Caco-2 (cell line): ENCODE results near the gene CRELD2. TPM values are rescaled to one million over a fixed set of nuclear protein-coding genes. Genes with fewer than 3 reads are reported as not detected.

ENCODE experiments used
- BruUV-seq: library from RNA; stranded (reverse); fragments of 400-500 nt; replicated peaks from 2 replicates; lab custom pipeline; 2021; lab: Mats Ljungman, UMichigan
- CTCF ChIA-PET: fragments of 300-600 bp; sonication (Branson Sonifier 250); formaldehyde crosslinking; loops from one replicate; lab custom pipeline; 2022; ENCODE audit warnings: antibody characterized with exemption; lab: Charles Lee
- POLR2A ChIA-PET: fragments of 300-600 bp; sonication (Branson Sonifier 250); formaldehyde crosslinking; loops from one replicate; lab custom pipeline; 2022; ENCODE audit warnings: antibody characterized with exemption; lab: Charles Lee
- DNase-seq, 2 experiments: peaks; one replicate each; pipeline versions ENCODE4 v3.0.0 to v3.0.0-alpha.2; 2020 to 2022
- H3K27me3 ChIP-seq: replicated peaks from 2 replicates; pipeline ENCODE4 v1.6.0; 2011; ENCODE audit warnings: low read length; ENCODE audit not compliant: control insufficient read depth, insufficient read depth
- H3K36me3 ChIP-seq: 2 replicates; pipeline ENCODE4 v1.5.1; 2011; ENCODE audit warnings: low read length; ENCODE audit not compliant: control insufficient read depth, insufficient read depth
- H3K4me1 ChIP-seq: fragments of 250-450 bp; sonication (Bioruptor Pico); 2 replicates; pipeline ENCODE4 v1.5.1; 2020; ENCODE audit warnings: mild to moderate bottlenecking
- H3K4me3 ChIP-seq: 2 replicates; pipeline ENCODE4 v1.5.1; 2011; ENCODE audit warnings: low read depth, mild to moderate bottlenecking, control low read depth, low read length
- H3K9me3 ChIP-seq: fragments of 250-450 bp; sonication (Bioruptor Pico); 2 replicates; pipeline ENCODE4 v1.5.1; 2020; ENCODE audit warnings: mild to moderate bottlenecking, moderate library complexity
- H3K27ac Mint-ChIP-seq: one replicate; pipeline ENCODE4 v1.8.0; 2022; ENCODE audit warnings: mixed read lengths; ENCODE audit not compliant: unreplicated experiment
- H3K27me3 Mint-ChIP-seq: one replicate; pipeline ENCODE4 v1.8.0; 2022; ENCODE audit warnings: mixed read lengths; ENCODE audit not compliant: insufficient read depth, unreplicated experiment
- H3K36me3 Mint-ChIP-seq: one replicate; pipeline ENCODE4 v1.8.0; 2022; ENCODE audit warnings: mild to moderate bottlenecking, mixed read lengths; ENCODE audit not compliant: insufficient read depth, unreplicated experiment
- H3K4me1 Mint-ChIP-seq: one replicate; pipeline ENCODE4 v1.8.0; 2022; ENCODE audit warnings: low read depth, mixed read lengths; ENCODE audit not compliant: unreplicated experiment
- H3K4me3 Mint-ChIP-seq: one replicate; pipeline ENCODE4 v1.8.0; 2022; ENCODE audit warnings: mild to moderate bottlenecking, moderate library complexity, mixed read lengths; ENCODE audit not compliant: unreplicated experiment
- H3K9me3 Mint-ChIP-seq: one replicate; pipeline ENCODE4 v1.8.0; 2022; ENCODE audit warnings: mixed read lengths; ENCODE audit not compliant: unreplicated experiment
- CTCF ChIP-seq, 2 experiments: fragments of 200-600 bp in 1 of 2; IDR thresholded peaks; 1 replicate in 1 of 2; 2 replicates in 1 of 2; pipeline versions ENCODE4 v1.5.1 to v1.8.0; 2011 to 2022; ENCODE audit warnings: antibody characterized with exemption in 1 of 2, control low read depth in 1 of 2, inconsistent platforms in 1 of 2, low read depth in 1 of 2, low read length in 1 of 2, mild to moderate bottlenecking in 1 of 2, moderate library complexity in 1 of 2; ENCODE audit not compliant: insufficient read depth in 1 of 2, severe bottlenecking in 1 of 2, unreplicated experiment in 1 of 2
- intact Hi-C: fragments of 100-400 bp; cut with micrococcal nuclease; formaldehyde crosslinking; loops from one replicate; pipeline ENCODE4 v1.10.0; 2022; ENCODE audit not compliant: unreplicated experiment
- total RNA-seq: library from RNA; stranded (reverse); gene quantifications from 2 replicates; pipeline ENCODE4 v1.2.3, GENCODE V29; 2022

CRELD2 gene
- total RNA-seq, 1 experiment from 2014 or later: 43.3 TPM

- no peak overlapping the region for H3K27ac Mint-ChIP-seq
- Histone ChIP-seq H3K4me3 (peak overlapping the region; percentile 2; the same call in 1 of the 2 replicates), H3K9me3 (no peaks in the 10 kb centered on the region), H3K27me3 (no peaks in the 10 kb centered on the region), H3K36me3 (peaks cover 4% of the 10 kb centered on the region), H3K4me1 (peaks cover 62% of the 10 kb centered on the region)
- POLR2A ChIA-PET: interaction anchor here (1.6 to 3.3 kb wide), 2 partner anchors 11 to 68 kb away, joined by 12 to 25 read pairs; no protein-coding TSS in a partner anchor
- H3K9me3 Mint-ChIP-seq: no peaks in the 10 kb centered on the region
- TF ChIP-seq CTCF (IDR thresholded peaks at IDR 0.05; ENCODE audit: insufficient read depth in 1 of 2, low read depth in 1 of 2, low read length in 1 of 2, severe bottlenecking in 1 of 2, unreplicated experiment in 1 of 2): no peak
- peaks cover 7% of the 10 kb centered on the region for H3K4me1 Mint-ChIP-seq
- H3K36me3 Mint-ChIP-seq: peaks cover 66% of the 10 kb centered on the region
- H3K27me3 Mint-ChIP-seq: no peaks in the 10 kb centered on the region
- no peak for DNase-seq
- peak overlapping the region; percentile 82 for H3K4me3 Mint-ChIP-seq
- no TSS peak for BruUV-seq
- intact Hi-C loops: loop anchor here (1.0 kb wide), 1 partner anchor 32 kb away; no protein-coding TSS in a partner anchor
- CTCF ChIA-PET: interaction anchor here (1.3 to 1.8 kb wide), 2 partner anchors 32 to 68 kb away, joined by 5 to 13 read pairs; no protein-coding TSS in a partner anchor
Observed at GRCh38 chr22:49962751-49963646, 44.6 kb downstream of the CRELD2 start.

GRCh38 chr22:49963647-49964026 is 45.2 kb downstream of the CRELD2 start:
- Histone ChIP-seq H3K4me3 (no peak overlapping the region), H3K4me1 (peaks cover 55% of the 10 kb centered on the region), H3K27me3 (no peaks in the 10 kb centered on the region), H3K9me3 (no peaks in the 10 kb centered on the region), H3K36me3 (peaks cover 4% of the 10 kb centered on the region)
- peaks cover 7% of the 10 kb centered on the region for H3K4me1 Mint-ChIP-seq
- TF ChIP-seq CTCF (IDR thresholded peaks at IDR 0.05; ENCODE audit: insufficient read depth in 1 of 2, low read depth in 1 of 2, low read length in 1 of 2, severe bottlenecking in 1 of 2, unreplicated experiment in 1 of 2): no peak
- intact Hi-C loops: no loop called here
- no peaks in the 10 kb centered on the region for H3K9me3 Mint-ChIP-seq
- no peaks in the 10 kb centered on the region for H3K27me3 Mint-ChIP-seq
- POLR2A ChIA-PET: interaction anchor here (1.6 kb wide), 1 partner anchor 67 kb away, joined by 12 read pairs; no protein-coding TSS in a partner anchor
- H3K4me3 Mint-ChIP-seq: peak overlapping the region; percentile 82
- TSS peak; percentile 60 for BruUV-seq
- no peak for DNase-seq
- CTCF ChIA-PET: no interaction called here
- H3K36me3 Mint-ChIP-seq: peaks cover 67% of the 10 kb centered on the region
- peak overlapping the region; percentile 39 for H3K27ac Mint-ChIP-seq

GRCh38 chr22:49964136-49965090 is 46.0 kb downstream of the CRELD2 start:
- intact Hi-C loops: no loop called here
- no peak overlapping the region for H3K4me3 Mint-ChIP-seq

More at GRCh38 chr22:49964136-49965090, 46.0 kb downstream of the CRELD2 start:
- peak in 1 of 2 experiments; percentile 30 for DNase-seq
- H3K9me3 Mint-ChIP-seq: no peaks in the 10 kb centered on the region
- Histone ChIP-seq H3K36me3 (peaks cover 4% of the 10 kb centered on the region), H3K9me3 (no peaks in the 10 kb centered on the region), H3K4me1 (peaks cover 48% of the 10 kb centered on the region), H3K27me3 (no peaks in the 10 kb centered on the region), H3K4me3 (no peak overlapping the region)
- H3K27me3 Mint-ChIP-seq: no peaks in the 10 kb centered on the region
- no peaks in the 10 kb centered on the region for H3K4me1 Mint-ChIP-seq
- peaks cover 60% of the 10 kb centered on the region for H3K36me3 Mint-ChIP-seq
- BruUV-seq: no TSS peak
- no peak for TF ChIP-seq CTCF (IDR thresholded peaks at IDR 0.05; ENCODE audit: insufficient read depth in 1 of 2, low read depth in 1 of 2, low read length in 1 of 2, severe bottlenecking in 1 of 2, unreplicated experiment in 1 of 2)
- ChIA-PET CTCF (no interaction called here), POLR2A (no interaction called here)
- H3K27ac Mint-ChIP-seq: peak overlapping the region; percentile 39
